Measurements from ENCODE around the gene CTNNA3. TPM values are rescaled to one million over a fixed set of nuclear protein-coding genes. Genes with fewer than 3 reads are reported as not detected.

Gene CTNNA3
- total RNA-seq, 4 donors from 2014 or later = 0.68 to 75.2 (median 1.4) TPM

DNA sequence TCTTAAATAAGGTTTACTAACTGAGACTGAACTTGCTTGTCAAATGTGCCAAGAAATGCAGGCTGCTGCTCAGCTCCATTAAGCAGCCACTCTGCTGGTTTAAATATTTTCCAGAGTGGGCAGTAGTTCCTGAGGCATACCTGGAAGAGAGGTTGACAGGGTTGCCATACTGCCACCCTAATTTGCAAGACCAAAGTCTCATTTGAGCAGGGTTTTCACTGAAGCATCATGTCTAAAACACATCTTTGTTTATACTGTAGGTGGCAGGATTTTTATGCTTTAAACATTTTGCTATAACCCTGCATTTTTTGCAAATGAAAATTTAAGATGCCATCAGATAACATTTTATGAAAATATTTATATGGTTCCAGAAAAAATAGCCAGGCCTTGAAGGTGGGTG, 1388.2 kb downstream of the CTNNA3 start:
- DNase-seq = no peak
- Histone ChIP-seq H3K9me3 (no peaks in the 10 kb centered on the region), H3K4me3 (no peak overlapping the region), H3K36me3 (no peaks in the 10 kb centered on the region), H3K4me1 (peaks cover 0 to 5% (median 0%) of the 10 kb centered on the region in 4 donors), H3K27me3 (no peaks in the 10 kb centered on the region), H3K27ac (no peak overlapping the region)
- intact Hi-C loops (cut with DNase I; ENCODE audit: low total_unique reads) (no loop called here), in situ Hi-C loops (cut with MboI; ENCODE audit: low pct_ligation_motif_present in 1 of 4, low pct_unique_long_range_greater_than_20kb in 1 of 4, low sequenced_read_pairs in 3 of 4) (no loop called here)
- TF ChIP-seq, protein P1, sequence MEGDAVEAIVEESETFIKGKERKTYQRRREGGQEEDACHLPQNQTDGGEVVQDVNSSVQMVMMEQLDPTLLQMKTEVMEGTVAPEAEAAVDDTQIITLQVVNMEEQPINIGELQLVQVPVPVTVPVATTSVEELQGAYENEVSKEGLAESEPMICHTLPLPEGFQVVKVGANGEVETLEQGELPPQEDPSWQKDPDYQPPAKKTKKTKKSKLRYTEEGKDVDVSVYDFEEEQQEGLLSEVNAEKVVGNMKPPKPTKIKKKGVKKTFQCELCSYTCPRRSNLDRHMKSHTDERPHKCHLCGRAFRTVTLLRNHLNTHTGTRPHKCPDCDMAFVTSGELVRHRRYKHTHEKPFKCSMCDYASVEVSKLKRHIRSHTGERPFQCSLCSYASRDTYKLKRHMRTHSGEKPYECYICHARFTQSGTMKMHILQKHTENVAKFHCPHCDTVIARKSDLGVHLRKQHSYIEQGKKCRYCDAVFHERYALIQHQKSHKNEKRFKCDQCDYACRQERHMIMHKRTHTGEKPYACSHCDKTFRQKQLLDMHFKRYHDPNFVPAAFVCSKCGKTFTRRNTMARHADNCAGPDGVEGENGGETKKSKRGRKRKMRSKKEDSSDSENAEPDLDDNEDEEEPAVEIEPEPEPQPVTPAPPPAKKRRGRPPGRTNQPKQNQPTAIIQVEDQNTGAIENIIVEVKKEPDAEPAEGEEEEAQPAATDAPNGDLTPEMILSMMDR (IDR thresholded peaks at IDR 0.05) = no peak
- TF ChIP-seq POLR2A (IDR thresholded peaks at IDR 0.05) = no peak
- no peak for TF ChIP-seq POLR2AphosphoS5 (IDR thresholded peaks at IDR 0.05)
- TF ChIP-seq EP300 (IDR thresholded peaks at IDR 0.05; ENCODE audit: low read depth) = no peak

DNA sequence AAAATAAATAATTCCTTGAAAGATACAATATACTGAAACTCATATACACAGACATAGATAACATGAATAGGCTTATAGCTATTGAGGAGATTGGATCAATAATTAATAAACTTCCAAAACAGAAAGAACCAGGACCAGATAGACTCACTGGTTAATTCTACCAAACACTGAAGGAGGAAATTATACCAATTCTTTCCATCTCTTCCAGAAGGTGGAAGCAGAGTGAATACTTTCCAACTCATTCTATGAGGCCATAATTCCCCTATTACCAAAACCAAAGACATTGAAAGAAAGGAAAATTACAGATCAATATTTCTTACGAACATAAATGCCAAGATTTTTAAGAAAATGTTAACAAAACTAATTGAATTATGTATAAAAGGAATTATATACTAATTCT, 1394.9 kb downstream of the CTNNA3 start:
- H3K4me1 ChIP-seq = no peaks in the 10 kb centered on the region
- H3K4me3 ChIP-seq = no peak overlapping the region
- no peak for DNase-seq
- H3K36me3 ChIP-seq = no peaks in the 10 kb centered on the region
- TF ChIP-seq, protein P1 (IDR thresholded peaks at IDR 0.05) = no peak
- TF ChIP-seq POLR2AphosphoS5 (IDR thresholded peaks at IDR 0.05) (no peak), EP300 (IDR thresholded peaks at IDR 0.05; ENCODE audit: low read depth) (no peak), POLR2A (IDR thresholded peaks at IDR 0.05) (no peak)
- intact Hi-C loops (cut with DNase I; ENCODE audit: low total_unique reads) = no loop called here
- in situ Hi-C loops (cut with MboI; ENCODE audit: low pct_ligation_motif_present in 1 of 4, low pct_unique_long_range_greater_than_20kb in 1 of 4, low sequenced_read_pairs in 3 of 4) = no loop called here
- H3K27ac ChIP-seq = no peak overlapping the region
- 79 to 84% methylated on average over 1 of the region's 1 CpG for WGBS, 2 donors (ENCODE audit: low coverage in 1 of 2)
- no peaks in the 10 kb centered on the region for H3K9me3 ChIP-seq
- no peaks in the 10 kb centered on the region for H3K27me3 ChIP-seq

DNA sequence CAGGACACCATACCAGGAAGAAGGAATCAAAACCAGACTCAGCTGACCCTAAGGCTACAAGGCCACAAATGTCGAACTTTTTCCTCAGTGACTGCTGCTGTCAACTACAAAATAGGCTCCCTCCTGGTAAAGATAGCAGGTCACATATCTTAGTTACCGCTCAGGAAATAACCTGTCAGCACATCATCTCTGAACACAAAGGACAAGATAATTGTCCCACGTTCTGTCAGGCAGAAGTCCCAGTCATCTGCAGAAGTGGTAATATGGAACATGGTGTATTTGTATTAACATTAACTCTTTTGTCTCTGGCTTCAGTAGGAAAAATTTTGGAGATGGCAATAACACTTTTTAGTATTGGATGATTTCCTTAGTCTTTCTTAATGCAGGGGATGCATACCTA, 1400.4 kb downstream of the CTNNA3 start:
- no peak overlapping the region for H3K27ac ChIP-seq
- WGBS, 2 donors (ENCODE audit: low coverage in 1 of 2) = 85 to 92% methylated on average over 2 to 3 of the region's 3 CpGs
- no peak for TF ChIP-seq POLR2AphosphoS5 (IDR thresholded peaks at IDR 0.05)
- no peak for TF ChIP-seq EP300 (IDR thresholded peaks at IDR 0.05; ENCODE audit: low read depth)
- no peak for TF ChIP-seq POLR2A (IDR thresholded peaks at IDR 0.05)
- TF ChIP-seq, protein P1 (IDR thresholded peaks at IDR 0.05) = no peak
- no peaks in the 10 kb centered on the region for H3K36me3 ChIP-seq
- in situ Hi-C loops (cut with MboI; ENCODE audit: low pct_ligation_motif_present in 1 of 4, low pct_unique_long_range_greater_than_20kb in 1 of 4, low sequenced_read_pairs in 3 of 4) = no loop called here
- no peaks in the 10 kb centered on the region for H3K27me3 ChIP-seq
- no peaks in the 10 kb centered on the region for H3K9me3 ChIP-seq
- H3K4me1 ChIP-seq = peaks cover 0 to 6% (median 0%) of the 10 kb centered on the region in 4 donors
- no peak for DNase-seq
- no peak overlapping the region for H3K4me3 ChIP-seq
- intact Hi-C loops (cut with DNase I; ENCODE audit: low total_unique reads) = no loop called here

DNA sequence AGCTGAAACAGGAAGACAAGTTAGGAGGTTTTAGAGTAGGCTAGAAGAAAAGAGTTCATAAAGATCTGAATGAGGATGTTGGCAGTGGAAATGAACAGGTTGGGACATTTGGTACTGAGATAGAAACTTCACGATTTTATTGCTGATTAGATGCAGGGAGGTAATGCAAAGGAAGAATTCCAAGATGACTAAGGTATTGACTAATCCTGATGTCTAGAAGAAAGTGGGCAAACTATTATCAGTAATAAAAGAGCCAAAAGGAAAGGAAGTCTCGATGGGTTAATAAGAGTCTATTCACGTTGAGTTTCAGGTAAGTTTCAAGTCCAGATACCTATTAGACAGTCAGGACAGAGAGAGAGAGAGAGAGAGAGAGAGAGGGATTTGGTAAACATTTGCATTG, 1401.5 kb downstream of the CTNNA3 start:
- no peaks in the 10 kb centered on the region for H3K36me3 ChIP-seq
- intact Hi-C loops (cut with DNase I; ENCODE audit: low total_unique reads) (no loop called here), in situ Hi-C loops (cut with MboI; ENCODE audit: low pct_ligation_motif_present in 1 of 4, low pct_unique_long_range_greater_than_20kb in 1 of 4, low sequenced_read_pairs in 3 of 4) (no loop called here)
- H3K27me3 ChIP-seq = no peaks in the 10 kb centered on the region
- TF ChIP-seq POLR2A (IDR thresholded peaks at IDR 0.05) = no peak
- no peak for TF ChIP-seq EP300 (IDR thresholded peaks at IDR 0.05; ENCODE audit: low read depth)
- no peak for TF ChIP-seq POLR2AphosphoS5 (IDR thresholded peaks at IDR 0.05)
- TF ChIP-seq, protein P1 (IDR thresholded peaks at IDR 0.05) = no peak
- H3K9me3 ChIP-seq = no peaks in the 10 kb centered on the region
- DNase-seq = no peak
- H3K4me1 ChIP-seq = peaks cover 0 to 6% (median 0%) of the 10 kb centered on the region in 4 donors
- no peak overlapping the region for H3K4me3 ChIP-seq
- WGBS, 2 donors (ENCODE audit: low coverage in 1 of 2) = 60 to 67% methylated on average over 3 of the region's 3 CpGs
- H3K27ac ChIP-seq = no peak overlapping the region
